Body of pancreas (tissue), 4 donors: ENCODE data around the gene ERBB4. TPM values are rescaled to one million over a fixed set of nuclear protein-coding genes. Genes with fewer than 3 reads are reported as not detected.

ENCODE experiments used
- ATAC-seq: fragments of 150-250 bp; one replicate; pipeline ENCODE4 v1.9.1; 2016
- DNase-seq, 4 donors: peaks; one replicate each; pipeline ENCODE4 v3.0.0-alpha.2; 2019
- H3K27ac ChIP-seq, 4 donors: fragments of 200-600 bp; sonication (generic); 1 replicate in 3 of 4; 2 replicates in 1 of 4; pipeline versions ENCODE4 v1.5.1 to v1.6.1; 2016 to 2019; ENCODE audit warnings: mild to moderate bottlenecking in 1 of 4, mixed read lengths in 1 of 4, moderate library complexity in 1 of 4
- H3K27me3 ChIP-seq, 2 donors: fragments of 200-600 bp; sonication (generic); one replicate each; pipeline ENCODE4 v1.6.0; 2016; ENCODE audit warnings: mild to moderate bottlenecking in 1 of 2
- H3K36me3 ChIP-seq, 2 donors: fragments of 200-600 bp; sonication (generic); replicated peaks in 1 of 2; 2 replicates each; pipeline ENCODE4 v1.5.1; 2016; ENCODE audit warnings: low read depth in 2 of 2; ENCODE audit not compliant: insufficient read depth in 1 of 2
- H3K4me1 ChIP-seq: fragments of 200-600 bp; sonication (generic); one replicate; pipeline ENCODE4 v1.6.0; 2016
- H3K4me3 ChIP-seq, 2 donors: fragments of 200-600 bp; sonication (generic); 1 replicate in 1 of 2; 2 replicates in 1 of 2; pipeline ENCODE4 v1.5.1; 2016 to 2019
- H3K9me3 ChIP-seq, 3 donors: fragments of 200-600 bp; sonication (generic); 1 replicate in 2 of 3; 2 replicates in 1 of 3; pipeline ENCODE4 v1.5.1; 2016
- CTCF ChIP-seq, 7 experiments: fragments of 450-650 bp in 4 of 7; fragments of 200-600 bp in 3 of 7; sonication (generic) in 3 of 7; IDR thresholded peaks; one replicate each; pipeline ENCODE4 v1.5.1; 2016 to 2019; ENCODE audit warnings: antibody characterized with exemption in 7 of 7
- POLR2A ChIP-seq, 3 donors: fragments of 450-650 bp; IDR thresholded peaks; one replicate each; pipeline ENCODE4 v1.6.1; 2016; ENCODE audit warnings: antibody characterized with exemption in 3 of 3, mild to moderate bottlenecking in 2 of 3
- WGBS, 2 donors: methylation state at CpG; one replicate each; pipeline ENCODE4 v1.1.5; 2017; 5-methylcytosine and 5-hydroxymethylcytosine counted together
- intact Hi-C: fragments of 100-400 bp; cut with DNase I; formaldehyde crosslinking; loops from one replicate; pipeline ENCODE4 v1.15.1; 2023
- total RNA-seq, 2 donors: library from RNA; depleted of rRNA; stranded (reverse); fragments of >200 nt; gene quantifications; one replicate each; pipeline ENCODE4 v1.1.0, GENCODE V29; 2016

ERBB4 gene
- total RNA-seq, 2 donors from 2014 or later: 1.6 to 4.4 TPM

DNA sequence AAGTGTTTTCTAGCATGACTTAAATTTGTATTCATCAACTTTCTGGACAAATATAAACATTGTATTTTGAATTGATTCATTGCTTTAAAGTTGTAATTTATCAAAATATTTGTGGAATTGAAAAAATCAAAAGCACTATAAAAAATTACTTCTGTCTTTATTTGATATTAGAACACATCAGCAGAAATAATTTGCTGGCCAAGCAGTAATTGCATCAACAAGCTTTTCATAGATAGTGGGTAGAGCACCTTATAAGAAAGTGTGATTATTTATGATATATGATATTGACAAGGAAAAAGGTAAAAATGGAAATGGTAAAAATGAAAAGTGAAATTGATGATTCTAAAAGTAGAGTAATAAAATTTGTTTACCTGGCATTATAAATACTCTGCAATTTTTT is 1121.1 kb downstream of the ERBB4 start:
- TF ChIP-seq POLR2A (IDR thresholded peaks at IDR 0.05) (no peak), CTCF (IDR thresholded peaks at IDR 0.05) (no peak)
- Histone ChIP-seq H3K9me3 (no peaks in the 10 kb centered on the region), H3K27ac (no peak overlapping the region), H3K4me1 (no peaks in the 10 kb centered on the region), H3K4me3 (no peak overlapping the region), H3K36me3 (no peaks in the 10 kb centered on the region), H3K27me3 (no peaks in the 10 kb centered on the region)
- intact Hi-C loops: no loop called here
- no peak for DNase-seq
- ATAC-seq: no peak

GRCh38 chr2:211416373-211416772 is 1122.2 kb downstream of the ERBB4 start:
- no peak for ATAC-seq
- intact Hi-C loops: no loop called here
- Histone ChIP-seq H3K4me1 (no peaks in the 10 kb centered on the region), H3K4me3 (no peak overlapping the region), H3K27me3 (no peaks in the 10 kb centered on the region), H3K27ac (no peak overlapping the region), H3K36me3 (no peaks in the 10 kb centered on the region), H3K9me3 (no peaks in the 10 kb centered on the region)
- DNase-seq: no peak
- TF ChIP-seq CTCF (IDR thresholded peaks at IDR 0.05): no peak
- no peak for TF ChIP-seq POLR2A (IDR thresholded peaks at IDR 0.05)
- whole genome bisulfite sequencing, 2 donors: 83 to 84% methylated on average over 2 of the region's 2 CpGs

DNA sequence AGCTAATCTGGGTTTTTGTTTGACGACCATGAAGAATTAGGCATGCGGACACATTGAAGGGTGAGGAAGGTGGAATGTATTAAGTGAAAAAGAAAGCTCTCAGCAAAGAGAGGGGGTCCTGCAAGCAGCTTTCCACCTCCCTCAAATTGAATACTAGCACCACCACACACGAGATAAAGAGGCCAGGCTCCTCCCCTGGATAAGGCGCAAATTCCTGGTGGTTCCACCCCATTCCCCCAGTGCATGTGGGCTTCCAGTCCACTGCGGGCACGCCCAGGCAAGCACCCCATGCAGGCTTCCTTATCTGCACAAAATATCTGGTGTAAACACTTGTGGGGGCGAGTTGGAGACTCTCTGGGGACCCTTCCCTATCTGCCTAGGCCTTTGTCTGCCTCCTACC is 1124.9 kb downstream of the ERBB4 start:
- Histone ChIP-seq H3K4me3 (no peak overlapping the region), H3K27me3 (no peaks in the 10 kb centered on the region), H3K27ac (no peak overlapping the region), H3K4me1 (peaks cover 7% of the 10 kb centered on the region), H3K36me3 (no peaks in the 10 kb centered on the region), H3K9me3 (no peaks in the 10 kb centered on the region)
- TF ChIP-seq CTCF (IDR thresholded peaks at IDR 0.05) (no peak), POLR2A (IDR thresholded peaks at IDR 0.05) (no peak)
- no peak for ATAC-seq
- 84 to 91% methylated on average over 7 of the region's 7 CpGs for WGBS, 2 donors
- DNase-seq: no peak
- intact Hi-C loops: no loop called here

- H3K36me3 ChIP-seq: no peaks in the 10 kb centered on the region
These were observed 1130.1 kb downstream of the ERBB4 start for GRCh38 chr2:211408483-211408891.

More at GRCh38 chr2:211408483-211408891, 1130.1 kb downstream of the ERBB4 start:
- ATAC-seq (peak; percentile 86), DNase-seq (peak in 2 of 4 donors; percentile 16 to 23)
- Histone ChIP-seq H3K9me3 (no peaks in the 10 kb centered on the region), H3K4me3 (no peak overlapping the region), H3K27me3 (no peaks in the 10 kb centered on the region), H3K27ac (peak overlapping the region in 3 of 4 donors; percentile 4 to 64 (median 48)), H3K4me1 (peaks cover 14% of the 10 kb centered on the region)
- no peak for TF ChIP-seq POLR2A (IDR thresholded peaks at IDR 0.05)
- TF ChIP-seq CTCF (IDR thresholded peaks at IDR 0.05): no peak
- intact Hi-C loops: no loop called here
- 16 to 17% methylated on average over 4 of the region's 4 CpGs for WGBS, 2 donors
